ENCODE data around the gene PABPC5. TPM values are rescaled to one million over a fixed set of nuclear protein-coding genes. Genes with fewer than 3 reads are reported as not detected.

Gene PABPC5
- 0.44 and 1.6 TPM in 2 replicates for total RNA-seq

- peak in 1 of 2 donors; percentile 5 for DNase-seq (ENCODE audit: low read depth in 2 of 2)
These were observed at the start of gene PABPC5 for GRCh38 chrX:91434351-91435168. Gene PABPC5, plus strand, starts transcription at chrX:91434839. Its CDS starts 739 bp downstream, at chrX:91435578.

GRCh38 chrX:91389026-91389425 is 45.6 kb upstream of the PABPC5 start:
- no peak for DNase-seq (ENCODE audit: low read depth in 2 of 2)

GRCh38 chrX:91414713-91415112 is 19.9 kb upstream of the PABPC5 start:
- DNase-seq (ENCODE audit: low read depth in 2 of 2): peak in 1 of 2 donors; percentile 0

- DNase-seq (ENCODE audit: low read depth in 2 of 2): no peak
These were observed 756 bp downstream of the PABPC5 start for GRCh38 chrX:91435395-91435794.

All from lung microvascular endothelial cell (primary cell).